ENCODE data around the gene NUP188.

The NUP188 gene

GRCh38 chr9:128913995-128914772 is 33.3 kb upstream of the NUP188 start:
- DNase-seq: no peak

- DNase-seq: no peak
Observed at GRCh38 chr9:128916204-128916603, 31.3 kb upstream of the NUP188 start.

DNA sequence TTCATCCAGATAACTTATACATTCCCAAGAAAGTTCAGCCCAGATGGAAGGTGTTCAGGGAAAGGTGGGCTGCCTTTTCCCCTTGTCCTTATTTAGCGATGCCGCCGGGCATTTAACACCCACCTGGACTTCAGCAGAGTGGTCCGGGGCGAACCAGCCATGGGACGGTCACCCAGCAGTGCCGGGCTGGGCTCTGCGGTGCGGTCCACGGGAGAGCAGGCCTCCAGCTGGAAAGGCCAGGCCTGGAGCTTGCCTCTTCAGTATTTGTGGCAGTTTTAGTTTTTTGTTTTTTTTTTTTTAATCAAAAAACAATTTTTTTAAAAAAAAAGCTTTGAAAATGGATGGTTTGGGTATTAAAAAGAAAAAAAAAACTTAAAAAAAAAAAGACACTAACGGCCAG is 30.8 kb upstream of the NUP188 start:
- no peak for DNase-seq

DNA sequence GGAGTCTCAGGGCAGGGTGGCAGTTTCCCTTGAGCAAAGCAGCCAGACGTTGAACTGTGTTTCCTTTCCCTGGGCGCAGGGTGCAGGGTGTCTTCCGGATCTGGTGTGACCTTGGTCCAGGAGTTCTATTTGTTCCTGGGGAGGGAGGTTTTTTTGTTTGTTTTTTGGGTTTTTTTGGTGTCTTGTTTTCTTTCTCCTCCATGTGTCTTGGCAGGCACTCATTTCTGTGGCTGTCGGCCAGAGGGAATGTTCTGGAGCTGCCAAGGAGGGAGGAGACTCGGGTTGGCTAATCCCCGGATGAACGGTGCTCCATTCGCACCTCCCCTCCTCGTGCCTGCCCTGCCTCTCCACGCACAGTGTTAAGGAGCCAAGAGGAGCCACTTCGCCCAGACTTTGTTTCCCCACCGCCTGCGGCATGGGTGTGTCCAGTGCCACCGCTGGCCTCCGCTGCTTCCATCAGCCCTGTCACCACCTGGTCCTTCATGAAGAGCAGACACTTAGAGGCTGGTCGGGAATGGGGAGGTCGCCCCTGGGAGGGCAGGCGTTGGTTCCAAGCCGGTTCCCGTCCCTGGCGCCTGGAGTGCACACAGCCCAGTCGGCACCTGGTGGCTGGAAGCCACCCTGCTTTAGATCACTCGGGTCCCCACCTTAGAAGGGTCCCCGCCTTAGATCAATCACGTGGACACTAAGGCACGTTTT is 30.2 kb upstream of the NUP188 start:
- no peak for DNase-seq

DNA sequence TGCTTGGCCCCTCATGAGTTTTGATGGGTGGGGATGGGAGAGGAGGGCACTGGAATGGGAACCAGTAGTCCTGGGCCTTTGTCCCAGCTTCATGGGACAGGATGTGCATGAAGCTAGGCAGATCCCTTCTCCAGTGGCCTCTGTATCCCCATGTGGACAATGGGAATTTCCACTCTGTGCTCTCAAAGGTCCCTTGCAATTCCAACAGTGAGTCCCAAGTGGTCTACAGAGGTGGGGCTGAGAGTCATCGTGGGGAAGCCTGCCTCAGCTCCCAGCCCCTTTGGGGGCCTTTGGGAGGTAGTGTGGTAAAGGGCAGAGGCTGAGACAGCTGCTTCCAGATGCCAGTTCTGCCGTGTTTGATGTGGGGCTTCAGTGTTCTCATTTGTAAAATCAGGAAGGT is 28.6 kb upstream of the NUP188 start:
- no peak for DNase-seq

DNA sequence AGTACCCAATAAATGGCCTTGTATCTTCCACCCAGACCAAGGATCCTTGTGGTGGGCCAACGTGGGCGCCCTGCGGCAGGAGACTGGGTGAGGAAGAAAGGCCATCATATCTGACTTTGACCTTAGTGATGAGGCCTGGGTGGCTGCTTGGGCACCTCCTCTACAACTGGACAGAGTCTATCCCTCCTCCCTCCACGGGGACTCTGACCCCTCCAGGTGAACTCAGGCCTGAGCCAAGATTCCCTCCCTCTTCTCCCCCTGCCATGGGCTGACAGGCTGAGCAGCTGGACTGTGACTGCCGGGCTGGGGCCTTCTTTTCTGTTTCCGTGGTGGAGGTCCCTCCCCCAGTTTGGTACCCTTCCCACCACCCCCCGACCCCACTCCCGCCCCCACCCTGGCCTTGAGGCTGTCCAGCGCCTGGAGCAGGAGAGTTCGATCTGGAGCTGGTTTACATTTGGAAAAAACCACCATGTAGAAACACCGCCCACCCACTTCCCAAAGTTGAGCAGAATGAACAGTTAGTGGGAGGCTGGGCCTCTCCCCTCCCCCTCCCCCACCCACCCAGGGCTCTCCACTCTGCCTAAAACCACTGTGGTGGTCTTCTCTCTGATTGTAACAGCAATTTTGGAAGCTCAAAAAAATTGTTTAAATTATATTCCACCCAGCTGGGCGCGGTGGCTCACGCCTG is 28.0 kb upstream of the NUP188 start:
- no peak for DNase-seq

DNA sequence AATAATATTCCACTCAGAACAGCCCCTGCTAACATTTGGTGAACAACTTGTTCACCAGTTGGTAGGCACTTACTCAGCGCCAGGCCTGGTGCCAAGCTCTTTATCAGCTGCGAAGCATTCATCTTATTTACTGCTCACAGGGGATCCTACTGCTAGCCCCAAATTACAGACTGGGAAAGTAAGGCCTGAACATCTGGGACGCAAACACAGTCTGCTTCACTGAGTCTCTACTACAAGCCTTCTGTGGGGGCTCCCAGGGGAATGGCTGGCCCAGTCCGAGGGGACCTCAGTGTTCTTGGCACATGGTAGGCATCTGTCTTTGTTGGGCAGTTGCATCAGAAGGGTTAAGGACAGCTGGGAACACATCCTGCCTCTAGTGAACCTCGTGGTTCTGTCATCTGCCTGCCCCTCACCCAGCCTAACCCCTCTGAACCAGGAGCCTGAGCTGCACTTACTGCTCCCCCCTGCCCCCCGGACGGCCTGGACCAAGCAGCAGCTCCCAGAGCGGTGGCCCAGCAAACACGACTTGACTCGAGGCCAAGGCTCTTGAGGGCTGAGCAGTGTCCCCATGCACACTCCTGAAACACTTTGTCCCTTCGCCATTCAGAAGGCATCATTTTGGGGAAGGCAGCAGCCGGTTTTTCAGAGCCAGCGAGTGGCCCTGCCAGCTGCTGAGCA is 27.0 kb upstream of the NUP188 start, which contains the start of gene PHYHD1:
Gene PHYHD1 (plus strand): TSS at position 602 of the 678 bp plus-strand sequence. CDS start 1,342 bp downstream, outside the sequence.
- DNase-seq: no peak

GRCh38 chr9:128921881-128922763 is 25.4 kb upstream of the NUP188 start:
- DNase-seq: no peak

- DNase-seq: no peak
Observed at GRCh38 chr9:128923493-128923883, 24.0 kb upstream of the NUP188 start.

DNA sequence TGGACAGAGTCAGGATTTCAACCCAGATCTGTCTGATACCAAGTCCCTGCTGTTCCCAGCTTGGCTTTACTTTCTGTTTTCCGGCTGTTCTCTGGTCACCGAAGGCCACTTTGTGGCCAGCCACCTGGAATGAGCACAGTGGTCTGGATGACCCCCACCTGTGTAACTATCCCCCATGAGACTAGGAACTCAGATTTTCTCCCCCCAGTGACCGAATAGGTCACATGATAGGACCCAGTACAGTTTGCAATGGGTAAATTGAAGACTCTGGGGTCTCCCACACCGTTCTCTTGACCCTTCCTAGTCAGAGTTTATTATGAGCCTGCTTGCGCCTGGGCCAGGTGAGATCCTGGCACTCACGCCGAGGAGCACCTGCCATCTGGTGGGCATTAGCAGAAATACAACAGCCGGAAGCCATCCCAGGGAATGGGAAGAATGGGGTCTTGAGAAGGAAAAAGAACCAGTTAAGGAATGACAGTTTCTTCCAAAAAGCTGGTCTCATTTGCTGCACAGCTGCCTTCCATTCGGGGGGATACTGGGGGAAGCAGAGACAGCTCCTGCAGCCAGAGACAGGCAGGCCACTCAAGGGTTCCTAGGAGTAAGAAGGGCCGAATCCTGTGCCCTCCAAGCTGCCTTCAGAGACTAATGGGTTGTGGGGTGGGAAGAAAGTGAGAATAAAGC is 19.6 kb upstream of the NUP188 start:
- DNase-seq: peak; percentile 57

GRCh38 chr9:128928624-128929023 is 18.9 kb upstream of the NUP188 start:
- no peak for DNase-seq

DNA sequence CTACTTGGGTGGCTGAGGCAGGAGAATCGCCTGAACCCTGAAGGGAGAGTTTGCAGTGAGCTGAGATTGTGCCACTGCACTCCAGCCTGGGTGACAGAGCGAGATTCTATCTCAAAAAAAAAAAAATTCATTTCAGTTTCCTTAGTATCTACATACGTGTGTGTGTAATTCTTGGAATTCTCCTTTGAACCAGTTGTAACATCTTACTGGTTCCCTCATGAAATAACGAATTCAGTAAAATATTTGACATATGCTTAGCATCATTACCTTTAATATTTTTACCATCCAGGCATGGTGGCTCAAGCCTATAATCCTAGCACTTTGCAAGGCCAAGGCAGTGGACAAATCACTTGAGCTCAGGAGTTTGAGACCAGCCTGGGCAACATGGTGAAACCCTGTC is 17.9 kb upstream of the NUP188 start:
- no peak for DNase-seq

GRCh38 chr9:128933731-128934130 is 13.8 kb upstream of the NUP188 start:
- DNase-seq: no peak

DNA sequence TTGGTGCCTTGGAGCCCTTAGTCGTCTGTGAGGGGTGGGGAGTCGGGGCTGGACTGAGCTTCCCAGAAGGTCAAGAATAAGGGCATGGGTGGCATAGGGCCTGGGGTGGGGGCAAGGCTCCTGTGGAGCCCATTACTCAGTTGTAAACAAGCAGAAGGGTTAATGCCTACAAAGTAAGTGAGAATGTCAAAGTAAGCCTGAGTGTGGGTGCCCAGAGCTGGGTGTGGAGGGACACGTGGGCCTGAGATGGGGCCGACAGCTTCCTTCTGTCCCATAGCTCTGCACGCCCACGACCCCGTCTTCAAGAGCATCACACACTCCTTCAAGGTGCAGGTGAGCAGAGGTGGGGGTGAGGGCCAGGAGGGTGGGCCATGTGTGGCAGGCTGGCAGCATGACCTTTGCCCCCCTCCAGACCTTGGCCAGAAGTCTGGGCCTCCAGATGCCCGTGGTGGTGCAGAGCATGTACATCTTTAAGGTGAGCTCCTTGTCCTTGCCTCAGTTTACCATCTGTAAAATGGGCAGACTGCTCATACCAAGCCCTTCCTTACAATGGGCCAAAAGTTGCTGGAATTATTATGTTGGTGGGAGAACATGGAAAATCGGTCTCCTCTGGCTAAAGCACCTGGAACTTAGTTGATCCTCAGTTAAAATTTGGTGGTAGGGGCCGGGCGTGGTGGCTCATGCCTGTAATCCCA is 11.2 kb upstream of the NUP188 start:
- DNase-seq: no peak

DNA sequence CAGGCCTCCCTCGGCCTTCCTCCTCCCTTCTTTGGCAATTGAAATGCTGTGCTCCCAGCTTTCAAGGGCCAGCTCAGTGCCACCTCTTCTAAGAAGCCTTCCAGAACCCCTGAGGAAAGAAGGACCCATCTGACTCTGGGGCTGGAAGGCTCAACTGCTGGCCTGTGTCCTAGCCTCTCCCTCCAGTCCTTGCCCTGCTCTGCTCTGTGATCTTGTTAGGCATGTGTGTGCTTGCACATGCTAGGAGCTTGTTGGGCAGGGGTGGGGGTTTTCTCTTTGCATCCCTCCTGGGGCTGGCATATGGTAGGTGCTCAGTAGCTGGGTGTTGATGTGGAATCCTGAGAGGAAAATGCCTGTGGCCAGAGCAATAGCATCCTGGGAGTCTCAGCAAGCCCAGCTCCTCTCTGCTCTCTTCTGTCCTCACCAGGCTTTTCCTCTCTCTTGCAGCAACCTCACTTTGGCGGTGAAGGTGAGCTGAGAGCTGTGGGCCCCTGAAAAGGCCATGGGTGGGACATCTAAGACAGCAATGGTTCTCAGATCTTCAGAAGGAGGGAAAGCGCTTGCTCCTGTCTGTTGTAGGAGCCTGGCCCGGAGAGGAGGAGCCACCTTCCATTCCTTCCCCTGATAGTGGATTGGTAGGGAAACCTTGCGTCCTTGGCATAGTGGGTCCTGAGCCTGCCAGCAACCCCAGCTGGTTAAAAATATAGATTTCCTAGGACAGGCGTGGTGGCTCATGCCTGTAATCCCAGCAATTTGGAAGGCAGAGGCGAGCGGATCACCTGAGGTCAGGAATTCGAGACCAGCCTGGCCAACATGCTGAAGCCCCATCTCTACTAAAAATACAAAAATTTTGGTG is 10.0 kb upstream of the NUP188 start:
- DNase-seq: no peak

DNA sequence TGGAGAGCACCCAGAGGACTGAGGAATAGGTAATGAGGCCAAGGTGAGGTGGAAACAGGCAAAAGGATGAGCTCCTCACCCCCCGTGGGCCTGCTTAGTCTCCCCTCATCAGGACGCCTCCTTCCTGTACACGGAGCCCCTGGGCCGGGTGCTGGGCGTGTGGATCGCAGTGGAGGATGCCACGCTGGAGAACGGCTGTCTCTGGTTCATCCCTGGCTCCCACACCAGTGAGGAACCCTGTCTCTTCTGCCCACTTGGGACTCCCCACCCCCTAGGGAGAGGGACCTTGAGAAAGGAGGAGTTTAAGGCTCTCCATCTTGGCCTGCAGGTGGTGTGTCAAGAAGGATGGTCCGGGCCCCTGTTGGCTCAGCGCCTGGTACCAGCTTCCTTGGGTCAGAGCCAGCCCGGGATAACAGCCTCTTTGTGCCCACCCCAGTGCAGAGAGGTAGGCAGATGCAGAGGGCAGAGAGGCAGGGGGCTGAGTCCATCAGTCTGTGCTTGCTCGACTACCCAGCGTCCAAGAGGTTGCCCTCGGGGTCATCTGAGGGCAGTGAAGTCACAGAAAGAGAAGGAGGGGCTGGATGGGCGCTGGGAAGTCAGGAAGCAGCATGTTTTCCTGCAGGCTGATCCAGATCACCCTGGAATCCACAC is 7.1 kb upstream of the NUP188 start:
- DNase-seq: no peak

DNA sequence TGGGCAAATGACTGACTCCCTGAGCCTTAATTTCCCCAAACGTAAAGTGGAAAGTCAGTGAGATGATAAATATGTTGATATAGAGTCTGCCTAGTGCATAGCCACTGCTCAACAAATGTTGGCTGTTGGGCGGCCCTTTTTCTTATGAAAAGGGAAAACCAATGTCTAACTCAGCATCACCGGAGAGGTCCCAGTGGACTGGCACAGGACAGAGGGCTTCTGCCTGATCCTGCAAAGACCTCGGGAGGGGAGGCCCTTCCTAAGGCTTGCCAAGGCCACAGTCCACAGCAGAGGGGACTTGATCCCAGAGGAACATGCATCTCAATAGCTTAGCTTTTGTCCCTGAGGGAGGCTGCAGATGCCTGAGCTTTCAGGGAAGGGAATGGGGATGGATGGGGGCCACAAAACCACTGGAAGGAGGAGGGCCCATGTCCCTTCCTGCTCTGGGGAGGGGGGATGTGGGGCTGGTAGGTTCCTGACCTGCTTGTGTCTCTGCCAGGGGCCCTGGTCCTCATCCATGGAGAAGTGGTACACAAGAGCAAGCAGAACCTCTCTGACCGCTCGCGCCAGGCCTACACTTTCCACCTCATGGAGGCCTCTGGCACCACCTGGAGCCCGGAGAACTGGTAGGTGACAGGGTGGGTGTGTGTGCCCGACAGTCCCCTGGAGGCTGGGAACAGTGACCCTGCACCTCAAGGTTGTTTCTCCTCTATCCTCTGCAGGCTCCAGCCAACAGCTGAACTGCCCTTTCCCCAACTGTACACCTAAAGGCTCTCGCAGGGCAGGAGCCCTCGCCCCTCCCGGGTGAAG is 6.3 kb upstream of the NUP188 start:
- no peak for DNase-seq

DNA sequence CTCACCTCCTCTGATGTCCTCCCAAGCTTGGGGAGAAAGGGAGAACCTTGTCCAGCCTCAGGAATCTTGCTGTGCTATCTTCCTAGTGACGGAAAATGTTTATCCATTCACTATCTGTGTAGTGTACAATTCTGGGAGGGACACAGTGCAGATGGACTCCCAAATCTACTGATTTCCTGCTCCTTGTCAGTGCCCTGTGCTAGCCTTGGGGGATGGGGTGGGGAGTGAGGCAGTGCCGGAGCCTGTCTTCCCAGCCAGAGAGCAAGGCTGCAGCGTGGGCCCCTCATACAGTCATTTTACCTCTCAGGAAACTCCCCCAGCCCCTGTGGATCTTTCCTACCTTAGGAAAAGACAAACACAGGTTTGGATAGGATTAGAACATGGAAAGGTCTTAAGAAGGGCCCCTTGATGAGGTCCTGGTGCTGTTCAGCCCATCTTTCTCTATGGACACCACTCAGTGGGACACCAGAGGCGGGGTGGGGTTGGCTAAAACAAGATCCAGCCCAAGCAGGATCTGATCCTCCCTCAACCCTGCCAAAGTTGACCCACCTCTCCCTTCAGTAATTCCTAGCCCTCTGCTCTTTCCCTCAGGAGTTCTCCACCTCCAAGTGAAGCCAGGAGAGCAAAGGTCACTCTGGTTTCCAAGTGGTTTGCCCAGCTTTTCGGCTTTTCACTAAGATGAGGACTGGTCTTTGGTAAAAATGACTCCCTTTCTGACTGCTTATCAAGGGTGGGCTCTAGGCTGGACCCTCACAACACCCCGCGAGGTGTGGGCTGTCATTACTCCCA is 3.5 kb upstream of the NUP188 start:
- no peak for DNase-seq
